Astrocyte (in vitro differentiated cells and primary cell): ENCODE results near the gene PIK3R1.

Source experiments
- CTCF ChIP-seq: IDR thresholded peaks from 2 replicates; pipeline ENCODE4 v1.5.1; 2011; ENCODE audit warnings: low read depth, mild to moderate bottlenecking, inconsistent platforms, low read length, moderate library complexity; ENCODE audit not compliant: insufficient read depth
- EZH2 ChIP-seq: IDR thresholded peaks from 2 replicates; pipeline ENCODE4 v1.6.1; 2012; ENCODE audit warnings: mild to moderate bottlenecking, low read length, inconsistent platforms; ENCODE audit not compliant: insufficient read depth

GRCh38 chr5:68170826-68171558 is 44.6 kb upstream of the PIK3R1 start:
- no peak for TF ChIP-seq CTCF
- no peak for TF ChIP-seq EZH2
